ENCODE data around the gene ESYT2.

The ESYT2 gene

GRCh38 chr7:158729646-158730382 is 99.5 kb downstream of the ESYT2 start:
- Histone ChIP-seq H3K36me3 (ENCODE audit: insufficient read depth, insufficient read length, low read length) (peaks cover 17% of the 10 kb centered on the region), H3K27me3 (ENCODE audit: insufficient read depth, insufficient read length) (no peaks in the 10 kb centered on the region), H3K9me3 (ENCODE audit: insufficient read depth, low read length) (no peaks in the 10 kb centered on the region), H3K4me3 (ENCODE audit: insufficient read length, low read depth) (no peak overlapping the region), H3K4me1 (ENCODE audit: insufficient read depth, insufficient read length) (no peaks in the 10 kb centered on the region), H3K9ac (ENCODE audit: insufficient read length, low read depth) (no peak overlapping the region)
- no peak for TF ChIP-seq SUZ12 (IDR thresholded peaks at IDR 0.05; ENCODE audit: extremely low read depth, insufficient read depth, insufficient read length)
- TF ChIP-seq ZNF274 (IDR thresholded peaks at IDR 0.05; ENCODE audit: low read depth, low read length): no peak
- no peak for TF ChIP-seq YY1 (IDR thresholded peaks at IDR 0.05; ENCODE audit: insufficient read depth, insufficient read length)
- DNase-seq (ENCODE audit: low read depth, low spot score): no peak

DNA sequence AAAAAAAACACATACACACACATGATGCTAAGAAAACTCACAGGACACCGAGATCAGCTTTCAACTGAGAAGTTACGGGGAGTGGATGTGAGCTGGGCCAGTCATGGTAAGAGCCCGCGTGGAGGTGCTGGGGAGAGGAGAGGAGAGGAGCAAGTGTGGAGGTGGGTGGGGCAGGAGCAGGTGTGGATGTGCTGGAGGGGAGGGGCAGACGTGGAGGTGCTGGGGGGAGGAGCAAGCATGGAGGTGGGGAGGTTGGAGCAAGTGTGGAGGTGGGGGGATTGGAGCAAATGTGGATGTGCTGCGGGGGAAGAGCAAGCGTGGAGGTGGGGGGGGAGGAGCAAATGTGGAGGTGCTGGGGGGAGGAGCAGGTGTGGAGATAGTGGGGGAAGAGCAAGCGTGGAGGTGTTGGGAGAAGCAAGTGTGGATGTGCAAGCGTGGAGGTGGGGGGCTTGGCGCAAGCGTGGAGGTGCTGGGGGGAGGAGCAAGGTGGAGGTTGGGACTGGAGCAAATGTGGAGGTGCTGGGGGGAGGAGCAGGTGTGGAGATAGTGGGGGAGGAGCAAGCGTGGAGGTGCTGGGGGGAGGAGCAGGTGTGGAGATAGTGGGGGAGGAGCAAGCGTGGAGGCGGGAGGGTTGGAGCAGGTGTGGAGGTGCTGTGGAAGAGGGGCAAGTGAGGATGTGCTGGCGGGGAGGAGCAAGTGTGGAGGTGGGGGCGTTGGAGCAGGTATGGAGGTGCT is 100.2 kb downstream of the ESYT2 start:
- no peak for TF ChIP-seq SUZ12 (IDR thresholded peaks at IDR 0.05; ENCODE audit: extremely low read depth, insufficient read depth, insufficient read length)
- Histone ChIP-seq H3K4me3 (ENCODE audit: insufficient read length, low read depth) (no peak overlapping the region), H3K27me3 (ENCODE audit: insufficient read depth, insufficient read length) (no peaks in the 10 kb centered on the region), H3K4me1 (ENCODE audit: insufficient read depth, insufficient read length) (no peaks in the 10 kb centered on the region), H3K36me3 (ENCODE audit: insufficient read depth, insufficient read length, low read length) (peaks cover 11% of the 10 kb centered on the region), H3K9me3 (ENCODE audit: insufficient read depth, low read length) (no peaks in the 10 kb centered on the region), H3K9ac (ENCODE audit: insufficient read length, low read depth) (no peak overlapping the region)
- DNase-seq (ENCODE audit: low read depth, low spot score): no peak

- H3K4me3 ChIP-seq (ENCODE audit: insufficient read length, low read depth): no peak overlapping the region
- peaks cover 5% of the 10 kb centered on the region for H3K36me3 ChIP-seq (ENCODE audit: insufficient read depth, insufficient read length, low read length)
- H3K9ac ChIP-seq (ENCODE audit: insufficient read length, low read depth): no peak overlapping the region
- DNase-seq (ENCODE audit: low read depth, low spot score): no peak
- no peaks in the 10 kb centered on the region for H3K9me3 ChIP-seq (ENCODE audit: insufficient read depth, low read length)
- no peaks in the 10 kb centered on the region for H3K4me1 ChIP-seq (ENCODE audit: insufficient read depth, insufficient read length)
- H3K27me3 ChIP-seq (ENCODE audit: insufficient read depth, insufficient read length): no peaks in the 10 kb centered on the region
- TF ChIP-seq ZNF274 (IDR thresholded peaks at IDR 0.05; ENCODE audit: low read depth, low read length): no peak
- TF ChIP-seq SUZ12 (IDR thresholded peaks at IDR 0.05; ENCODE audit: extremely low read depth, insufficient read depth, insufficient read length): no peak
- no peak for TF ChIP-seq YY1 (IDR thresholded peaks at IDR 0.05; ENCODE audit: insufficient read depth, insufficient read length)
Observed at GRCh38 chr7:158727690-158728089, 101.6 kb downstream of the ESYT2 start.

- TF ChIP-seq YY1 (IDR thresholded peaks at IDR 0.05; ENCODE audit: insufficient read depth, insufficient read length) (no peak), SUZ12 (IDR thresholded peaks at IDR 0.05; ENCODE audit: extremely low read depth, insufficient read depth, insufficient read length) (no peak), ZNF274 (IDR thresholded peaks at IDR 0.05; ENCODE audit: low read depth, low read length) (no peak)
- H3K4me1 ChIP-seq (ENCODE audit: insufficient read depth, insufficient read length): no peaks in the 10 kb centered on the region
- no peaks in the 10 kb centered on the region for H3K9me3 ChIP-seq (ENCODE audit: insufficient read depth, low read length)
Observed at GRCh38 chr7:158726277-158726807, 103.0 kb downstream of the ESYT2 start.

DNA sequence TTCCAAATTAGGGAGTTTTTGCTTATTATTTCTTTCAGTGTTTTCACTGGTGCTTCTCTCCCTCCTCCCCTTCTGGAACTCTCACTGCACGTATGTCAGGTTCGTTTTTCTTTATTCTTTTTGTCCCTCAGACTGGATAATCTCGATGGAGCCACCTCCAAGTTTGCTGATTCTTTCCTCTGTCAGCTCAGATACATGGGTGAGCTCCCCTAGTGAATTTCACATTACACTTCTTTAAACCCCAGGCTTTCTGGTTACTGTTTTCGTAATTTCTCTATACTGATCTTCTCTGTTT is 103.9 kb downstream of the ESYT2 start:
- H3K27me3 ChIP-seq (ENCODE audit: insufficient read depth, insufficient read length): no peaks in the 10 kb centered on the region
- no peak for TF ChIP-seq SUZ12 (IDR thresholded peaks at IDR 0.05; ENCODE audit: extremely low read depth, insufficient read depth, insufficient read length)
- TF ChIP-seq ZNF274 (IDR thresholded peaks at IDR 0.05; ENCODE audit: low read depth, low read length): no peak
- TF ChIP-seq YY1 (IDR thresholded peaks at IDR 0.05; ENCODE audit: insufficient read depth, insufficient read length): no peak
- no peaks in the 10 kb centered on the region for H3K9me3 ChIP-seq (ENCODE audit: insufficient read depth, low read length)
- no peak for DNase-seq (ENCODE audit: low read depth, low spot score)
- no peak overlapping the region for H3K4me3 ChIP-seq (ENCODE audit: insufficient read length, low read depth)
- H3K36me3 ChIP-seq (ENCODE audit: insufficient read depth, insufficient read length, low read length): peaks cover 5% of the 10 kb centered on the region
- H3K9ac ChIP-seq (ENCODE audit: insufficient read length, low read depth): no peak overlapping the region
- H3K4me1 ChIP-seq (ENCODE audit: insufficient read depth, insufficient read length): no peaks in the 10 kb centered on the region

More at GRCh38 chr7:158726277-158726807, 103.0 kb downstream of the ESYT2 start:
- Histone ChIP-seq H3K4me3 (ENCODE audit: insufficient read length, low read depth) (no peak overlapping the region), H3K9ac (ENCODE audit: insufficient read length, low read depth) (no peak overlapping the region), H3K27me3 (ENCODE audit: insufficient read depth, insufficient read length) (no peaks in the 10 kb centered on the region), H3K36me3 (ENCODE audit: insufficient read depth, insufficient read length, low read length) (peaks cover 5% of the 10 kb centered on the region)
- no peak for DNase-seq (ENCODE audit: low read depth, low spot score)

- H3K4me1 ChIP-seq (ENCODE audit: insufficient read depth, insufficient read length): no peaks in the 10 kb centered on the region
Observed at GRCh38 chr7:158724658-158725505, 104.4 kb downstream of the ESYT2 start.

More at GRCh38 chr7:158724658-158725505, 104.4 kb downstream of the ESYT2 start:
- Histone ChIP-seq H3K4me3 (ENCODE audit: insufficient read length, low read depth) (no peak overlapping the region), H3K36me3 (ENCODE audit: insufficient read depth, insufficient read length, low read length) (peaks cover under 1% of the 10 kb centered on the region), H3K27me3 (ENCODE audit: insufficient read depth, insufficient read length) (no peaks in the 10 kb centered on the region), H3K9ac (ENCODE audit: insufficient read length, low read depth) (no peak overlapping the region), H3K9me3 (ENCODE audit: insufficient read depth, low read length) (no peaks in the 10 kb centered on the region)
- TF ChIP-seq YY1 (IDR thresholded peaks at IDR 0.05; ENCODE audit: insufficient read depth, insufficient read length): no peak
- TF ChIP-seq SUZ12 (IDR thresholded peaks at IDR 0.05; ENCODE audit: extremely low read depth, insufficient read depth, insufficient read length): no peak
- no peak for TF ChIP-seq ZNF274 (IDR thresholded peaks at IDR 0.05; ENCODE audit: low read depth, low read length)
- DNase-seq (ENCODE audit: low read depth, low spot score): no peak
